GM12872 (cell line): ENCODE data around the gene PCNX2.

Experiments used
- TF ChIP-seq, protein P1 (sequence below): IDR thresholded peaks from 3 replicates; pipeline ENCODE4 v1.5.1; 2011; ENCODE audit warnings: low read depth, mild to moderate bottlenecking, low read length, moderate library complexity; ENCODE audit not compliant: insufficient read depth

PCNX2 gene

DNA sequence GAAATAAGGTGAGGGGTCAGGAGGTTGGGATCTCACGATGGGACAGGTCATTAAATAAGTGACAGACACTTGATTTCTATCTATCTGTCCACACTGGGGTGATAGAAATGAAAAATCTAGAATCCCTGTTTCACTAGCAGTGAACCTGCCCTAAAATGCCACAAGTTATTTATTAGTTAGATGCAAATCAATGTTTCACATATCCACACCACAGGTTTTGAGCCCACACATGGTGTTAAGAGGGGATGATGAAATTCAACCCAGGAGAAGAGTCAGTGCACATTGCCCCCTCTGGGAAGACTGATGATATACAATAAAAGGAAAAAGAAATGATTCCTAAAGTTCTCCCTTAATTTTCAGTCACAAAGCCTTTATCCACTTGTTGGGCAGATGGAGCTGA lies 355.3 kb downstream of the PCNX2 start:
- TF ChIP-seq, protein P1, sequence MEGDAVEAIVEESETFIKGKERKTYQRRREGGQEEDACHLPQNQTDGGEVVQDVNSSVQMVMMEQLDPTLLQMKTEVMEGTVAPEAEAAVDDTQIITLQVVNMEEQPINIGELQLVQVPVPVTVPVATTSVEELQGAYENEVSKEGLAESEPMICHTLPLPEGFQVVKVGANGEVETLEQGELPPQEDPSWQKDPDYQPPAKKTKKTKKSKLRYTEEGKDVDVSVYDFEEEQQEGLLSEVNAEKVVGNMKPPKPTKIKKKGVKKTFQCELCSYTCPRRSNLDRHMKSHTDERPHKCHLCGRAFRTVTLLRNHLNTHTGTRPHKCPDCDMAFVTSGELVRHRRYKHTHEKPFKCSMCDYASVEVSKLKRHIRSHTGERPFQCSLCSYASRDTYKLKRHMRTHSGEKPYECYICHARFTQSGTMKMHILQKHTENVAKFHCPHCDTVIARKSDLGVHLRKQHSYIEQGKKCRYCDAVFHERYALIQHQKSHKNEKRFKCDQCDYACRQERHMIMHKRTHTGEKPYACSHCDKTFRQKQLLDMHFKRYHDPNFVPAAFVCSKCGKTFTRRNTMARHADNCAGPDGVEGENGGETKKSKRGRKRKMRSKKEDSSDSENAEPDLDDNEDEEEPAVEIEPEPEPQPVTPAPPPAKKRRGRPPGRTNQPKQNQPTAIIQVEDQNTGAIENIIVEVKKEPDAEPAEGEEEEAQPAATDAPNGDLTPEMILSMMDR = peak; percentile 24; the same call in 1 of the 3 replicates

DNA sequence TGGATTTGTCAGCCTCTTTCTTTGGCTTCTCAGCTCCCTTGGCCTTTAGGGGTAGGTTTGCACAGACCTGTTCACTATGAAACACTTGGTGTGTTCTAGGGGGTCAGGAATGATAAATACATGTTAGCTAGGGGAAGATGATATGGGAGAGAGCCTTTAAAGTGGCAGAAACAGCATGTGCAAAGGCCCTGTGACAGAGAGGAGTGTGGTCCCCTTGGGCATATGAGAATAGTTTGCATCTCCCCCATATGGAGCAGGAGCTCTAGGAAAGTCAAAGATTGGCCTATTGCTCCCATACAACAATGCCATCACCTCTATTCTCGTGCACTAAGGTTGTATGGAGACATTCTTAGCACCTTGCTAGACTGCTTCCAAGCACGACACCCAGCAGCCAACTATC lies 355.8 kb downstream of the PCNX2 start:
- TF ChIP-seq, protein P1 = no peak

DNA sequence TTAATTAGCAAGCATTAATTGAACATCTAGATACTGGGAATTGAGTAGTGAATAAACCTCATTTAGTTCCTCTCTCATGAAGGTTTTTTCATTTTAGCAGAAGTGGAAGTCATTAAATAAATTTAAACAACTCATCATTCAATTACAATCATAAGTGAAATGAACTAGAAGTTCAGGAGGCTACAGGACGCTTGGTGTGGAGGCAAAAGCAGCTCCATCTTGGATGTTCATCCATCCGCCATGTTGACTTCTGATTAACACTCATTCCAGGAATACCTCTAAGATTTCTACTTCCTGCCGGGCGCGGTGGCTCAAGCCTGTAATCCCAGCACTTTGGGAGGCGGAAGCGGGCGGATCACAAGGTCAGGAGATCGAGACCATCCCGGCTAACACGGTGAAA lies 356.6 kb downstream of the PCNX2 start:
- TF ChIP-seq, protein P1 = no peak

DNA sequence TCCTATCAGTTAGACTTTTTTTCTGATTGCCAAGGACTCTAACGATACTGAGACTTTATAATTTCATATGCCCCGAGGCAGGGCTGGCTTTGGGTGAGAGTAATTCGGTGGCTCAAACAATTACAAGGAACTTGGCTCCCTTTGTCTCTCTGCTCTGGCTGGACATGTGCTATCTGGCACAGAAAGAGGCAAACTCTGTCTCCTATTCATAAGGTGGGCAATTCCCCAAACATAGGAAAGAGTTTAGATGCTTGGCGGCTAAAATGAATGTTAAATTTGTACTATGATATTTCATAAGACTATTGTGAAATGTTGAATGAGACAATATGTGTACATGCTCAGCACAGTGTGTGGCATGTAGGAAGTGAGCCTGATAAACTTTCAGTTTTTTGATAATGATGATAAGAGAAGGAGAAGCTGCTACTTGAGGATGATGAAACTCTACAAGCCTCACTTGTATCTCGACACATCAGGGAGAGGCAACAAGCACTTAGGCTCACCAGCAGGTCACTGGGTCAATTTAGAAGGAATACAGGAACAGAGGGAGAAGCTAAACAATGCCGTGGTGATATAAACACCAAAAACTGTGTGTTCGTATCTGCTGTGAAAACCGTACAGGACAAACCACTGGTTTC lies 357.7 kb downstream of the PCNX2 start:
- TF ChIP-seq, protein P1 = no peak

DNA sequence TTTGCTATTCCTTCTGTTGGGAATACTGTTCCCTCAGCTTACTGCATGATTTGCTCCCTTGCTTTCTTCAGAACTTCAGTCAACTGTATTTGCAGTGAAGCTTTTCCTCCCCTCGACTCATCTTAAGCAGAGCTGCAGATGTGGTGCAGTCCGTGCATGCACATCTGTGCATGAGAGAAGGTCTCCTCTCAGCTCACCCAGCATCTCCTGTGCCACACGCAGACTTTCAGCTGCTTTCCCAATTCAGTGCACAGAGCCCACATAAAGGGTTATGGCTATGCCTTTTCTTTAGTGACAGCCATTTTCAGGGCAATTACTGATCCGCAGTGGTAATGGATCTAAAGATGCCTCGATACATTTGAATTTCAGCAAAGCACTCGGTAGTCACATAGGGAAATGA lies 358.6 kb downstream of the PCNX2 start:
- TF ChIP-seq, protein P1 = no peak
